GM12864 (cell line): Measurements from ENCODE around the gene KCNK18.

ENCODE experiments used
- DNase-seq: peaks from one replicate; pipeline ENCODE4 v3.0.0-alpha.2; 2011; ENCODE audit warnings: low read depth
- H3K4me3 ChIP-seq: 2 replicates; pipeline ENCODE4 v1.5.1; 2011; ENCODE audit warnings: mild to moderate bottlenecking, low read depth, low read length, control low read depth
- TF ChIP-seq, protein P1 (sequence below): IDR thresholded peaks from 2 replicates; pipeline ENCODE4 v1.5.1; 2011; ENCODE audit warnings: low read depth, mild to moderate bottlenecking, moderate library complexity, low read length, control low read depth, inconsistent platforms; ENCODE audit errors: missing control alignments

The KCNK18 gene

DNA sequence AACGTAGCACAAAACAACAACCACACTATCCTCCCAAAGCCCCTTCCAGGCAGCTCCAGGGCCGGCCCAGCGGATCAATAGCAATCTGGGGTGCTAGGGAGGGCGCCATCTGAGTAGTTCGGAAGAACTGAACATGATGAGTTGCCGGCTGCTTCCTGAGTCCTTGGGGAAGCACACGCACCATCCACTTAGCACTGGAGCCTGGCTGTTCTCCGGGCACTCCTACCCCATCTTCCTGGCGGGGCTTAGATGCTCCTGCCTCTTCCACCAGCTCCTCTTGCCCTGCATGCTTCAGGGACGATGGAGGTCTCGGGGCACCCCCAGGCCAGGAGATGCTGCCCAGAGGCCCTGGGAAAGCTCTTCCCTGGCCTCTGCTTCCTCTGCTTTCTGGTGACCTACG is at the start of gene KCNK18:
KCNK18 (plus strand) TSS at position 301 of the 400 bp plus-strand sequence; CDS start at position 301, 0 bp downstream.
- no peak within 1 kb of the TSS for H3K4me3 ChIP-seq
- TF ChIP-seq, protein P1, sequence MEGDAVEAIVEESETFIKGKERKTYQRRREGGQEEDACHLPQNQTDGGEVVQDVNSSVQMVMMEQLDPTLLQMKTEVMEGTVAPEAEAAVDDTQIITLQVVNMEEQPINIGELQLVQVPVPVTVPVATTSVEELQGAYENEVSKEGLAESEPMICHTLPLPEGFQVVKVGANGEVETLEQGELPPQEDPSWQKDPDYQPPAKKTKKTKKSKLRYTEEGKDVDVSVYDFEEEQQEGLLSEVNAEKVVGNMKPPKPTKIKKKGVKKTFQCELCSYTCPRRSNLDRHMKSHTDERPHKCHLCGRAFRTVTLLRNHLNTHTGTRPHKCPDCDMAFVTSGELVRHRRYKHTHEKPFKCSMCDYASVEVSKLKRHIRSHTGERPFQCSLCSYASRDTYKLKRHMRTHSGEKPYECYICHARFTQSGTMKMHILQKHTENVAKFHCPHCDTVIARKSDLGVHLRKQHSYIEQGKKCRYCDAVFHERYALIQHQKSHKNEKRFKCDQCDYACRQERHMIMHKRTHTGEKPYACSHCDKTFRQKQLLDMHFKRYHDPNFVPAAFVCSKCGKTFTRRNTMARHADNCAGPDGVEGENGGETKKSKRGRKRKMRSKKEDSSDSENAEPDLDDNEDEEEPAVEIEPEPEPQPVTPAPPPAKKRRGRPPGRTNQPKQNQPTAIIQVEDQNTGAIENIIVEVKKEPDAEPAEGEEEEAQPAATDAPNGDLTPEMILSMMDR: no peak
- DNase-seq: no peak

DNA sequence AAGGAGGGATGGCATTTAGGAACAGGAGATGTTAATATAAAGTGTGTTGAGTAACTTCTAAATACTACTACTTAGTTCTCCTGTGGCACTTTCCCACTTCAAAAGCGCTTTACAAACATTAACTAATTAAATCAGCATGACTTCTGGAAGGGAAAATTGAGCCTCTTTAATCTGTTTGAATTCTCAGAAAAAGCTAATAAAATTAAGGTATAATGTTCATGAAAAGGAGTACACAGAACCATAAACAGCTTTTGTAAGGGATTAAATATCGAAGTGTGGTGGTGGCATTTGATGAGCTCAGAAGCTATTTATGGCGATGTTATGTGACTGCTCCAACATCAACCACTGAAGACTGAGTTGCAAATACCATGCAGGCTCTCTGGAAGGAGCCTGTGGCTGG is 49.0 kb upstream of the KCNK18 start:
- no peak overlapping the region for H3K4me3 ChIP-seq
- DNase-seq: no peak
- TF ChIP-seq, protein P1: no peak

DNA sequence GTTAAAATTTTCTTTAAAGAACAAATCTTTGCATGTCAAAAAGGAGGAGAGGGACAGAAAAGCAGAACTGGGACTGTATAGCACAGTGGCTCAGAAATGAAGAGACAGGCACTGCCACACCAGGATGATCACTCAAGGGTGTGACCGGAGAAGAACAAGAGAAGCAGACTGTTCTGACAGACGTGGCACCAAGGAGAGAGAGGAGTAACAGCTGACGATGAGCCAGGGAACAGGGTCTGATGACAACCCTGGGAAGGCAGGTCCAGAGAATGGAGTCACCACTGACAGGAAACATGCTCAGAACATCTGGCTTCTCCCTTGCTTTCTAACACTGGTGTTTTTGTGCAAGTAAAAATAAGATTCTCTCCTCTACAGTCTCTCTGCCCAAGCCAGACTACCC is 44.6 kb upstream of the KCNK18 start:
- H3K4me3 ChIP-seq: no peak overlapping the region
- TF ChIP-seq, protein P1: no peak
- no peak for DNase-seq

DNA sequence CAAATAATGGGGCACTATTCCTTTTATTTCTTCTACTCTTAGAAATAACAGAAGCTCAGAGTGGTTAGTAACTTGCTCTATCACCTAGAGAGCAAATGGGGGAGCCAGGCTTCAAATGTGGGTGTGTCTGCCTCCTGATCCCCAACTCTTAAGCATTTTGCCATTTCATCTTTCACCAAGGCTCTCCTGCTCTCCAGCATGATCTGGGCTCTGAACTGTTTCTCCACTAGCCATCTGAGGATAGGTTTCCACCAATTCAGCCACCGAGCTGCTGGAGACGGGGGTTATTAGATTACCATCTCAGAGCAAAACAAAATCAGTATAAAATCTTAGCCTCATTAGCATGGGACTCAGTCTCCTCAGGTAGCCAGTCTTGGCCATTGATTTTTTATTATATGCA is 39.0 kb upstream of the KCNK18 start:
- DNase-seq: no peak
- H3K4me3 ChIP-seq: no peak overlapping the region
- TF ChIP-seq, protein P1: no peak

DNA sequence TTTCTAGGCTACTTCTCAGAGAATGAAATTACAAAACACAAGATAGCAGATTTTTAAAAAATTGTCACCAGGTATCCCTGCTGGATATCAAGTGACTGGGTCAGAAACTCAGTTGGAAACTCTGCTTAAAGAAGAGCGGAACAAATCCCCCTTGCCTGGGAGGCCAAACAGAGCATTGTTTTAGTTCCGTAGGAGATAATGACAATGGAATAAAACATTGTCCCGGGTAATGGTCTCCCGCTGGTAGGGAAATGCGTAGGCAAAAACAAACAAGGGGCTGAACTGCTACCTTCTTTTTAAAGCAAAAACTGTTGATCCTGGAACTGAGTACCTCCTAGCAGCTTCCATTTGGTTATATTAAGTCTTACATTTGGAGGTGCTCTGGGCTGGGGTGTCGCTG is 37.9 kb upstream of the KCNK18 start:
- TF ChIP-seq, protein P1: no peak
- DNase-seq: no peak
- H3K4me3 ChIP-seq: no peak overlapping the region

DNA sequence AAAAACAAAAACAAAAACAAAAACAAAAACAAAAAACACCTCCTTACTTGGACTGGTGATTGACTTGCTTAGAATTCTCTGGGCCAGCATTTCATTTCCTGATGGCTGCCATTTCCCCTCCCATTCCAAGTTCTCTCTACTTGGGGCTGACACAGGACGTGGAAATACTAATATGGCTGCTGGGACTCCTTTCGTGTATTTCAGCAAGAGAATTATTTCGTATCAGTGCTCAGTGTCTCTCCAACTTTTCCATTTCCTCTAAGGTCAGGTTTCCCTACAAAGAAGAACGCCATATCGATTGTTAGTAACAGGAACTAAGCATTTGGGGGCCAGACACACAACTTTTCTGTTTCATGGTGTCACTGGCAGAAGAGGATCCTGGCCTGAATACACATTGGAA is 36.7 kb upstream of the KCNK18 start:
- TF ChIP-seq, protein P1: no peak
- DNase-seq: no peak
- H3K4me3 ChIP-seq: no peak overlapping the region

DNA sequence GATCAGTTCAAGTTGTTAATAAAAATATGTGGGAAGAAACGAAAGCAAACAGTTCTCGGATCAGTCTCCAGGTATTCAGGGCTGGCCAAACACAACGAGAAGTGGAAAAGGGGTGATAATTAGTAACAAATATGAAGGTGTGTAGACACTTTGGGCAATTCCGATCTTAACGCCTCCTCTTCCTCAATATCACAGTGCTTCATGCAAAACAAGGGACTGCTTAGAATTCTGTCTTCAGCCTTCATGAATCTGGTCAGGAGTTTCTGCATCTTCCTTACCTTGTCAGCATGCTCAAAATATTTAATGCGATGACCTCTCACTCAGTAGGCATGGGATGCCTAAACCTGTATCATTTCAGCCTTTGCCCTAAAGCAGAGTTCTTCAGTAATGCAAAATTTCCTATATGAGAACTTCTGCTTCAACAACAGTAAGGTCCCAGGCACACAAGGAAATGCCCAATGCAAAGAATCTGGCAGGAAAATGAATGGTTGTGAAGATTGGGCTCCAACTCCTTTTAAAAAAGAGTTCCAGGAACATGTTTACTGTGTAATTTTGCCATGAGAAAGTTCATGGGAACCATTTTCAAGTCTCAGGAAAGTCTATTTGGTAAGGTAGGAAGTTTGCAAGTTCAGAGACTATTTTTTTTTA is 35.8 kb upstream of the KCNK18 start:
- TF ChIP-seq, protein P1: no peak
- H3K4me3 ChIP-seq: no peak overlapping the region
- no peak for DNase-seq
